HG03439 (cell line): ENCODE results near the gene PPAN.

Source experiments
- ATAC-seq: cut with Tn5 transposase; IDR thresholded peaks from one replicate; pipeline ENCODE4 v1.9.1; 2021; ENCODE audit warnings: mild to moderate bottlenecking, moderate library complexity; ENCODE audit not compliant: unreplicated experiment

The PPAN gene

GRCh38 chr19:10138879-10139795 lies 33.0 kb downstream of the PPAN start:
- no peak for ATAC-seq

DNA sequence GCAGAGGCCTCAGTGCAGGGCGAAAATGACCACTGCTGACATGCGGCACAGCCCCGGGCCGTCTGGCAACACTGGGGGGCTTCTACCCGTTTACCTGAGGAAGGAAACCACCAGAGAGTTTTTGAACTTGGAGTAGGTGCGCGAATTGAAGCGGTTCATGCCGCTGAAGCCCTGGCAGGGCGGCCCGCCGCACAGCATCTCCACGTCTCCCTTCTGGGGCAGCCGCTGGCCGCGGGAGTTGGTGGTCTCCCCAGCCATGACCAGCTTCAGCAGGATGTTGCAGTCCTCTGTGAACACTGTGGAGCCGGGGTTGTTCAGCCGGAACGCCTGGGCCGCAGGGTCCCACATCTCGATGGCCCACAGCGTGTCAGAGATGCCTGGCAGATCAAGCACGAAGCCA lies 33.8 kb downstream of the PPAN start:
- no peak for ATAC-seq

- ATAC-seq, result no peak
Measured at GRCh38 chr19:10141479-10141878, 35.3 kb downstream of the PPAN start.

GRCh38 chr19:10141973-10142372 lies 35.8 kb downstream of the PPAN start:
- ATAC-seq, result no peak

DNA sequence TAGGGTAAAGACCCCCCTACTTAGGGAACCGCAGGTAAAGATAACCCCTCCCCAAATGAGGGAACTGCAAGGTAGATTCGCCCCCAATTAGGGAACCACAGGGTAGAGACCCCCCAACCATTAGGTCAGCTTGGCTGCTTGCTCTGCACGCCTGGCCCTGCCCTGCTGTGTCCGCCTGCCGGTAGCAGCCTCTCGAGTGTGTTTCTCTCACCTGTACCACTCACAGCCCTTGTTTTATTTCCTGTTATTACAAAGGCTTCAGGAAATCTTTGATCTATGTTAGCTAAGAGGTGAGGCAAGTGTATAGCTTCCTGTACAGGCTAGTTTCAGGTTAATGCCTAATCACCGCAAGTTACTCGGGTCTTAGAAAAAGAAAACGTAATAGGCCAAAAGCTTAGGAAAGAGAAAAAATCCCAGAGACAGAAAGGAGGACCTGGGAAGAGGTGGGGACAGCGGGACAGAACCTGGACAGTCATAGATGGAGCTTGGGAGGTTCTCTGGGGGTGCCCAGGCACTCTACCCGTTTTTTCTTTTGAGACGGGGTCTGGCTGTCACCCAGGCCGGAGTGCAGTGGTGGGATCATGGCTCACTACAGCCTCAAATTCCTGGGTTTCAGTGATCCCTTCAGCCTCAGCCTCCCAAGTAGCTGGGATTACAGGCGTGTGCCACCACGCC lies 36.7 kb downstream of the PPAN start:
- no peak for ATAC-seq

- ATAC-seq, result no peak
Measured at GRCh38 chr19:10143681-10144080, 37.5 kb downstream of the PPAN start.

- no peak for ATAC-seq
Measured at GRCh38 chr19:10144361-10144760, 38.2 kb downstream of the PPAN start.

DNA sequence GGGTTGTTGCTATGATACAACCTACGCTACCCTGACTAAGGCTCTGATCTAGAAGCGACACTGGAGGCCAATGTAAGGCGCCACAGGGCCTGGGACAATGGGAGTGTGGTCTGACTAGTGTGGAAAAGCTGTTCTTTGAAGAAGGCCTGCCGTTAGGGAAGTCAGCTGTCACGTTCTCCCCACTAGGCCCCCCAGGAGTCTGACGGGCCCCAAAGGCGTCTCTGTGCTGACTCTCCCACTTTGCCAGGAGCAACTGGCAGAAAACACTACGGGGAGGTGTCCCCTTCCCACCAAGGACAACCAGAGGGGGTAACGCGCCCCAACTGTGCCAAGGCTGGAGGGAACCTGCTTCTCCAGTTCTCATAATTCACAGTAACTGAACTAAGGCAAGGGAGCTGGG lies 38.9 kb downstream of the PPAN start:
- ATAC-seq, result no peak

- ATAC-seq, result no peak
Measured at GRCh38 chr19:10146142-10146541, 40.0 kb downstream of the PPAN start.

- ATAC-seq, result no peak
Measured at GRCh38 chr19:10149427-10149826, 43.3 kb downstream of the PPAN start.

- ATAC-seq, result no peak
Measured at GRCh38 chr19:10151521-10151920, 45.4 kb downstream of the PPAN start.

- no peak for ATAC-seq
Measured at GRCh38 chr19:10152100-10152499, 45.9 kb downstream of the PPAN start.

DNA sequence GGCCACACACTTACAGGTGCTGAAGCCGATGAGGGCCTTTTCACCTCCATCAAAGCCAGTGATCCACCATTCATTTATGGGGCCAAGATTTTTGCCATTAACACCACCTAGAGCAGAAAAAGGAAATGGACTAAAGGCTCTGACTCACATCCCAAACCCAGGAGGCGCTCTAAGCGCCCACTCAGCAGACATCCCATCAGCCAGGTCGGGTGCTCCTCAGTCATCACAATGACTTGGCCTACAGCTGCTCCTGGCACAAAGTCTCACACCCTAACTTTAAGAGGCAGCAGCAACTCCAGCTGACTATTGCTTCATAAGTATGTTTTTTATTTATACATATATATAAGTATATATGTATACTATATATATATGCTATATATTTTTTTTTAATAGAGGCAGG lies 49.7 kb downstream of the PPAN start:
- ATAC-seq, result no peak

DNA sequence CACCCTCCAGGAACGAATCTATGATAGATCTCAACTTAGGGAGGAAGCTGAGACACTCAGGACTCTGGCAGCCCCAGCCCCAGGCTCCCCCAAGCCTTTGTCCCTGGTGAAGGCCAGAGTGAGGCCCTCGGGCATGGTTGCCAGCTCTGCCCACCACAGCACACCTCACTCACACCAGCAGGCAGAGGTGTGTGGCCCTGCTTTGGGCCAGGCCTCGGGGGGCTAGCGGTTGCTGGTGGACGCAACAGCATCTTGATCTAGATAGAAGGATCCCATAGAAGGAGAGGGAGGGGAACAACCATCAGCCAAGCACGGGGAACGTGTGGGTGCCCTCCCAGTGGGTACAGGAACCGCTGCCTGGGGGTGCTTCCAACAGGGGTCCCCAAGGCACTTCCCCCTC lies 51.9 kb downstream of the PPAN start:
- ATAC-seq, result no peak

DNA sequence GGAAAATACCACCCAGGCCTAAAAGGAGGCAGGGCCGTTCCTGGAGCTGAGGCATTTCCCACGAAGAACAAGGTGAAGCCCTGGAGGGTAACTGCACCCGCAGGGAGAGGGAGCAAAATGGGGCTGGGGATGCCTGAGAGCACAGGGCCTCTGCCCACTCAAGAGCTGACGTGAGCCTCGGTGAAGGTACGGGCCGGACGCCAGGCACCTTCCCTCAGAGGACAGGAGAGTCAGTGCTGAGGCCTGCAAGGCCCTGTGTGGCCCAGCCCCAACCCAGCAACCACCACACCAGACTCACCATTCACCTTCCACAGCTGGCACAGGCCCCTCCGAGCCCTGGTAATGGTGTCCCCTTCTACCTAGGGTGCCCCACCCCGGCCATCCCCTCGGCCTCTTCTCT lies 52.3 kb downstream of the PPAN start:
- no peak for ATAC-seq

DNA sequence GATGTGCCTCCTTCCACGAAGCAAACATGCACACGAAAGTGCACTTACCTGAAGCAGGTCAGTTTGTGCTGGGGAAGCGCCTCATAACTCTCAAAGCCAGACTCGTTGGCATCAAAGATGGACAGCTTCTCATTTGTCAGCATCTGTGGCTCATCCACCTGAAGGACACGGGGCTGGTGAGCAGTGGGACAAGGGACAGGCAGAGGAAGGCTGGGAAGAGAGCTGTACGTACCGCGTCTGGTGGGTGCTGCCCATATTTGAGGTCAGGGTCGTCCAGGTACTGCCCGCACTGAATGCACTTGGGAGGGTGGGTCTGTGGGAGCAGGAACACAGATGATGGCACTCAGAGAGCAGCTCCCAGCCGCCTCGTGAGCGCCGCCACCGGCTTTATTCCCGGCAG lies 53.4 kb downstream of the PPAN start:
- no peak for ATAC-seq
